ENCODE measurements around the gene BCL2.

BCL2 gene

DNA sequence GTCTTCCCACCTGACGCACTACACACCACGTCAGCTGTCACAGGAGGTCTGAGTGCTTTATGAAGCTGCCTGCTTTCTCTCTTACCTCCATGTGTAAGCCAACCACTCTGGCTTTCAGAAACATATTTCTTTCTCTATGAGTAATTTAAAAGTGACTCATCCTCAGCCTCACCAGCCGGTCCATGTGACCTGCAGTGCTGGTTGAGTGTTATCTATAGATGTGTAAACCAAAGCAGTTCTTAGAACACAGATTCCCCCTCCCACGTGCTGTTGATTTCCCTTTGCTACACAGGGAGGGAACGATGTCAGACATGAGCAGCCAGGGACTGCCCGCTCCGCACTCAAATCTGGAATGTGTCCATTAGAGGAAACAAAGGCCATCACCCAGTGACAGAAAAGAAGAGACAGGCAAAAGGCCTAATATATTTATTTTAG lies 157.8 kb downstream of the BCL2 start:
- peaks cover 0 to 17% (median 7%) of the 10 kb centered on the region in 11 experiments; a peak in 10 of 22 replicates for H3K9me3 ChIP-seq (replicated peaks in 1 of 11)
- peaks cover 0 to 2% (median 0%) of the 10 kb centered on the region in 11 experiments; a peak in 2 of 22 replicates for H4K20me1 ChIP-seq
- TF ChIP-seq Cebpa-rat (IDR thresholded peaks at IDR 0.05): no peak
- H3K27me3 ChIP-seq: no peaks in the 10 kb centered on the region
- H3K9ac ChIP-seq: peak overlapping the region in 6 of 11 experiments; percentile 16 to 70 (median 58); a peak in 8 of 22 replicates
- no peak overlapping the region for H3K4me3 ChIP-seq
- H3K36me3 ChIP-seq: peaks cover 0 to 52% (median 24%) of the 10 kb centered on the region in 11 experiments; a peak in 15 of 22 replicates
- peak overlapping the region; percentile 27 to 83 (median 67); a peak in 21 of 22 replicates for H3K4me2 ChIP-seq
- H3K27ac ChIP-seq: peak overlapping the region in 10 of 11 experiments; percentile 11 to 91 (median 68); a peak in 19 of 22 replicates
- H3K4me1 ChIP-seq: peaks cover 44 to 81% (median 64%) of the 10 kb centered on the region in 10 experiments

DNA sequence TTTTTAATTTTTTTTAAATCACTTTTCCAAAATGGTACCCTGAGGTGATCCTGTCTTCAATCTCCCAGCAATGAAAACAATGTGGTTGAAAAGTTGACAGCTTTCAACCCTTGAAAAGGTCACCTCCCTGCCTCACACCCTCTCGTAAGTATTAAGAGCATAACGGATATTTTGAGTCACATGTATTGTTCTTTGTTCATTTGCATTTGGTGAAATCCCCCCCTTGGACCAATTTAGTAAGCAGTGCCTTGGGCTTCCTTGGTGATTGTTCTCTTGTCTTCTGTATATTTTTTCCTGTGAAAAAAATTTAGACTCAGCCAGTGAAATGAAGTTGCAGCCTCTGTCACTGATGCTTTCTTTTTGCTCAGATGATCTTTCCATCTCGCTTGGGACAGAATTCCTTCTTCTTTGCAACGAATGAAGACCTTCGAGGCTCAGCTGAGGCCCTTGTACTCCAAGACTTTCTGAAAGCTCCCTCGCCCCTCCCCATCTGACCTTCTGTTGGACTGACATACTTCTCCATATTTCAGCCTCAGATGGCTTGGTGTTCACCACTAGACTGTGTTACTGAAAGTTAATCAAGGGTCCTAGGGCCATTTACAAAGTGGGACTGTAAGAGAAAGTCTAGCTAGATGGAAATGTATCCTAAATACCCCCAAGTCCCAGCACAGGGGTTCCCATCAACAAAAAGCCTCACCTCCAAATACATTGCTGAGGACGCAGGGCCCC lies 158.4 kb downstream of the BCL2 start:
- Histone ChIP-seq H3K27ac (peak overlapping the region in 10 of 11 experiments; percentile 3 to 91 (median 68); a peak in 17 of 22 replicates), H4K20me1 (peaks cover 0 to 5% (median 0%) of the 10 kb centered on the region in 11 experiments; a peak in 2 of 22 replicates), H3K4me2 (peak overlapping the region; percentile 10 to 83 (median 67); a peak in 20 of 22 replicates), H3K4me3 (no peak overlapping the region), H3K9ac (peak overlapping the region in 5 of 11 experiments; percentile 23 to 70 (median 64); a peak in 8 of 22 replicates), H3K9me3 (replicated peaks in 1 of 11) (peaks cover 0 to 12% (median 4%) of the 10 kb centered on the region in 11 experiments; a peak in 10 of 22 replicates), H3K4me1 (peaks cover 50 to 84% (median 69%) of the 10 kb centered on the region in 10 experiments), H3K27me3 (no peaks in the 10 kb centered on the region), H3K36me3 (peaks cover 0 to 49% (median 21%) of the 10 kb centered on the region in 11 experiments; a peak in 15 of 22 replicates)
- TF ChIP-seq Cebpa-rat (IDR thresholded peaks at IDR 0.05): no peak

DNA sequence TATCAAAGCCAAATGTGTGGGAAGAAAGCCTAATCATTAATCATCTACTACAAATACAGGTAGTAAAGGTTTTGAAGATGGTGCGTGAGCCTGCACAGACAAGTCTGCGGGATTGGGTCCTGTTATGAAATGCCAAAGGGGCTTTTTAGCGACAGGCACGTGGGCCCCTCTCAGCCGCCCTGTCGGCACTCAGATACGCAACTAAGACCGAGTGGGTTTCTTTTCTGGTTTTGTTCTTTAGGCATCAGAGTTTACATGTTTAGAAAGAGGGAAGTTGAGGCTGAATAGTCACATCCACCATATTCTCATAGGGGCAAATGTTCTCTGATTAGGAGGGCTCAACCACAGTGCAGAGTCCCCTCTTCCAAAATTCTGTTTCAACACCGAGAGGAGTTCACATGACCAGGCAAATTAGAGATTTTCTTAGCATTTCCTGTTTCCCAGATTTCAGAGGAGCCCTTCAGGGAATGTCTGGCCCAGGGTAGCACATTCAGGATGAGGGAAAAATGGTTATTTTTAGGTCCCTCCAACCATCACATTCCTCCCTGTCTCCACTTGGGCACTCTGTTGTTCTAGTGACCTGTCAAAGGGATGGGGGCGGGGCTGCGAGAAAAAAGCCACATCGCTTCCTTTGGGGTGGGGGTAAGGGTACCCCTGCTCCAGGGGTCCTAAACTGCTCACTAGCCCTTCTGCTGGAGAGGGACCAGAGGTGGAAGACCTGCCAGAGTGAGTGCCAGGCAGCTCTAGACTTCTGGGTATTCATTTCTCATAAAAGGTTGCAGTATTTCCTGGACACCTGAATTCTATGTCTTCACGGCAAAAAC lies 159.2 kb downstream of the BCL2 start:
- H4K20me1 ChIP-seq: peaks cover 0 to 5% (median 0%) of the 10 kb centered on the region in 11 experiments; a peak in 2 of 22 replicates
- peak overlapping the region in 7 of 11 experiments; percentile 2 to 91 (median 78); a peak in 11 of 22 replicates for H3K27ac ChIP-seq
- no peak for TF ChIP-seq Cebpa-rat (IDR thresholded peaks at IDR 0.05)
- H3K9ac ChIP-seq: peak overlapping the region in 2 of 11 experiments; percentile 64 to 70; a peak in 3 of 22 replicates
- H3K27me3 ChIP-seq: no peaks in the 10 kb centered on the region
- H3K9me3 ChIP-seq (replicated peaks in 1 of 11): peaks cover 0 to 3% (median 0%) of the 10 kb centered on the region in 11 experiments; a peak in 3 of 22 replicates
- H3K4me2 ChIP-seq: peak overlapping the region in 10 of 11 experiments; percentile 10 to 83 (median 70); a peak in 17 of 22 replicates
- peaks cover 0 to 42% (median 13%) of the 10 kb centered on the region in 11 experiments; a peak in 13 of 22 replicates for H3K36me3 ChIP-seq
- peaks cover 58 to 91% (median 76%) of the 10 kb centered on the region in 10 experiments for H3K4me1 ChIP-seq
- H3K4me3 ChIP-seq: no peak overlapping the region

DNA sequence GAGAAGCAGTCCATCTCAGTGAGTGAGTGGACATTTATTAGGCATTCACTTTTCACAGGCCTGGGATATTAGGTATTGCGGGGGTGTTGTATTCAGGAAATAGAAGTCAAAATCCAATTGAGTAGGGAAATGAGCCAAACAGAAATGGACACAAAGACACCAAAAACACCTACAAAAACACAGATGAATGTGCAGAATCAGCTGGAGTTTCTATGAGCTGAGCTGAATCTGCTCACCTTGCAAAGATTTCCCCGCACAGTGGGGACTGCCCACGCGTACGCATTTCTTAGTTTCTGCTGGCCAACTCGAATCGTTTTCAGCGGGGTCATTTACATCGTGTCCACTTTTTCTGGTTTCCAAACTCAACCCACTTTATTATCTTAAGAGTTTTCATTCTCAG lies 160.0 kb downstream of the BCL2 start:
- no peak overlapping the region for H3K9ac ChIP-seq
- no peaks in the 10 kb centered on the region for H3K27me3 ChIP-seq
- H3K36me3 ChIP-seq: peaks cover 0 to 41% (median 12%) of the 10 kb centered on the region in 11 experiments; a peak in 10 of 22 replicates
- peaks cover 66 to 92% (median 80%) of the 10 kb centered on the region in 10 experiments for H3K4me1 ChIP-seq
- H3K4me3 ChIP-seq: no peak overlapping the region
- H3K27ac ChIP-seq: peak overlapping the region in 1 of 11 experiments; percentile 32; a peak in 1 of 22 replicates
- H3K9me3 ChIP-seq (replicated peaks in 1 of 11): 0 out of 22 replicates have a peak, but pooled peaks cover 0 to under 1% (median 0%) of the 10 kb centered on the region in 11 experiments
- H4K20me1 ChIP-seq: peaks cover 0 to 5% (median 0%) of the 10 kb centered on the region in 11 experiments; a peak in 2 of 22 replicates
- no peak for TF ChIP-seq Cebpa-rat (IDR thresholded peaks at IDR 0.05)
- peak overlapping the region in 4 of 11 experiments; percentile 65 to 79 (median 76); a peak in 6 of 22 replicates for H3K4me2 ChIP-seq

DNA sequence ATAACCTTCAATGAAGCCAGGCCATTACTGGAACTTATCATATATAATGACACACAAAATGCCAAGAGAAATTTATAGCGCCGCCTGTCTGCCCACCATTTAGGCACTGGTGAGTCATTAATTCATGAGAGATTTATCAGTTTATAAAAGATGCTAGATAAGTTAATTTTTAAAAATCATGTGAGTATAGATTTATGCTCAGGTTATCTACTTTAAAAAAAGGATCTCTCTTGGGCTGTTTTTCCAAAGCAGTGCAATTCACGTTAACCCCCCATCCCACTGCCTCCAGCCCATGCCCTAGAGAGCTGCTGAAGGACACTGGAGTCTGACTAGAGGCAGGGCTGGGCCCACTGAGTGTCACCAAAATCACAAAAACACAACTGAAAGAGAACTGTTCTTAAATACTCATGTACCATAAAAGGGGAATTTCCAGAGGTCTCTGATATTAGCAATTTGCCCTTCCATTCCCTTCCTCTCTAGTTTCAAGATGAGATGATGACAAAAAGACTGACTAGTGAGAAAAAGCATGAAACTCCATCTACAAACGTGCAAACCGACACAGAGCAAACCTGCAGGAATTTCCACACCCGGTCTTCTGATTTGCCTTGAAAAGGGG lies 160.8 kb downstream of the BCL2 start:
- H3K9me3 ChIP-seq (replicated peaks in 1 of 11): 0 out of 22 replicates have a peak, but pooled peaks cover 0 to 8% (median 0%) of the 10 kb centered on the region in 11 experiments
- H3K4me2 ChIP-seq: peak overlapping the region in 5 of 11 experiments; percentile 8 to 79 (median 75); a peak in 5 of 22 replicates
- TF ChIP-seq Cebpa-rat (IDR thresholded peaks at IDR 0.05): no peak
- H3K27me3 ChIP-seq: no peaks in the 10 kb centered on the region
- H3K4me3 ChIP-seq: no peak overlapping the region
- H3K4me1 ChIP-seq: peaks cover 74 to 84% (median 81%) of the 10 kb centered on the region in 10 experiments
- peaks cover 0 to 5% (median 0%) of the 10 kb centered on the region in 11 experiments; a peak in 2 of 22 replicates for H4K20me1 ChIP-seq
- H3K36me3 ChIP-seq: peaks cover 0 to 33% (median 8%) of the 10 kb centered on the region in 11 experiments; a peak in 9 of 22 replicates
- H3K9ac ChIP-seq: peak overlapping the region in 1 of 11 experiments; percentile 31; a peak in 2 of 22 replicates
- H3K27ac ChIP-seq: peak overlapping the region in 3 of 11 experiments; percentile 12 to 32 (median 13); a peak in 4 of 22 replicates

DNA sequence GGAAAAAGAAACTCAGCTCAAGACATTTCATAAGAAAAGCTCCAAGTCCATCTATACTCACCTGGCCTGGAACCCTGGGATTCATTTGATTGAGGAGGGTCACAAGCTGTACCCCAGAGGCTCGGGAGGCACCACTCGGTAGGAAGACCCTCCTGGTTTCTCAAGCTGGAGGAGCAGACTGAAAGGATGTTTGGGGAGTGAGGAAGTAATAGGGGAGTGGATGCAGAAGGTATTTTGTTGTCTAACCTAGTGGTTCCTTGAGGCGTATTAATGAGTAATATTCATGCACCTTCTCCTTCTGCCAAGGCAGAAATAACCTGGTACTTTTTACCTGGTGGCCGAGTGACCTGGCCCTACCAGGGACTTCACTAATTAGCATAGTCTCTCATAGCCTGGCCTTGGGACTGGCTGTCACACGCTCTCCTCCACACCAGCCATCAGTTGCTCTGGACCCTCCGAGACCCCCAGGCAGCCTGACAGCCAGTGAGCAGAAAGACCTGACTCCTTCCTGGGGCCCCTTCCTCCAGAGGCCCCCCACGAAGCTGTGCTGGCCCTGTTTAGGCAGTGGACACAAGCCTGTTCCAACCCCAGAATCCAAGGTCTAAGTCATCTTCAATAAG lies 161.4 kb downstream of the BCL2 start:
- no peak for TF ChIP-seq Cebpa-rat (IDR thresholded peaks at IDR 0.05)
- Histone ChIP-seq H3K9ac (peak overlapping the region in 1 of 11 experiments; percentile 31; a peak in 1 of 22 replicates), H3K4me2 (peak overlapping the region in 7 of 11 experiments; percentile 2 to 77 (median 15); a peak in 6 of 22 replicates)

More for the DNA sequence above, 161.4 kb downstream of the BCL2 start:
- H3K9me3 ChIP-seq (replicated peaks in 1 of 11): 0 out of 22 replicates have a peak, but pooled peaks cover 0 to 9% (median 0%) of the 10 kb centered on the region in 11 experiments
- H4K20me1 ChIP-seq: peaks cover 0 to 5% (median 0%) of the 10 kb centered on the region in 11 experiments; a peak in 2 of 22 replicates
- H3K27me3 ChIP-seq: no peaks in the 10 kb centered on the region
- peaks cover 69 to 84% (median 77%) of the 10 kb centered on the region in 10 experiments for H3K4me1 ChIP-seq
- peaks cover 0 to 32% (median 8%) of the 10 kb centered on the region in 11 experiments; a peak in 9 of 22 replicates for H3K36me3 ChIP-seq
- peak overlapping the region in 4 of 11 experiments; percentile 12 to 32 (median 18); a peak in 5 of 22 replicates for H3K27ac ChIP-seq
- H3K4me3 ChIP-seq: no peak overlapping the region
